Peyer's patch (tissue), 4 donors: ENCODE data around the gene CLEC9A.

Experiments used
- POLR2A ChIP-seq, 2 donors: fragments of 450-650 bp; IDR thresholded peaks; one replicate each; pipeline ENCODE4 v1.5.1; 2017; ENCODE audit warnings: antibody characterized with exemption in 2 of 2, mild to moderate bottlenecking in 2 of 2, moderate library complexity in 2 of 2
- TF ChIP-seq, protein P1 (sequence below), 6 experiments: fragments of 450-650 bp in 4 of 6; fragments of 200-600 bp in 2 of 6; sonication (generic) in 1 of 6; IDR thresholded peaks; one replicate each; pipeline ENCODE4 v1.5.1; 2017 to 2019; ENCODE audit warnings: antibody characterized with exemption in 6 of 6, mild to moderate bottlenecking in 3 of 6, moderate library complexity in 1 of 6

DNA sequence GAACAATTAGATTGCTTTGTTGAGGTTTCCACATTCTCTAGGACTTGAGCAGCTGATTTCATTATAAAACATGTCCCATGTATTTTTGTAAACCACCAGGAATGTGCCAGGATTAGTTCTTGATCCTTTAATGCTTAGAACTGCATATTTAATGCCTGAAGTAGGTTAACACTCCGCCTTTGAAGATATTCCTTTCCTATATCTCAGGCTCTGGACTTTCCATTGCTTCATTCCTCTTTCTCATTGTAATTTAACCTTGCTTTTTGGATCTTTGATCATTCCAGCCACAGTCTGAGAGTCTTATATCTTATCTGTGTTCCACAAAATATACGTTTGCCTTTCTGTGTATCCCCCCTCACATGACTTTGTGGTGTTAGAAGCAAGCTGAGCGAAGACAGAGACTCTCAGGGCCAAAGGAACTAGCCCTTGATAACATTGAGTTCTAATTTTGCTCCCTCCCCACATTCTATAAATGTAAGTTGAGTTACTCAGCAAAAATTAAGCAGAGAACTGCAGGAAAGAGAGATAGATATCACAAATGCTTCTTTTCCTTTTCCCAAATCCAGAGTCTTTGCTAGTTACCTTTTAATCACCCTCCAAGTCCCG is 29.2 kb upstream of the CLEC9A start:
- TF ChIP-seq, protein P1, sequence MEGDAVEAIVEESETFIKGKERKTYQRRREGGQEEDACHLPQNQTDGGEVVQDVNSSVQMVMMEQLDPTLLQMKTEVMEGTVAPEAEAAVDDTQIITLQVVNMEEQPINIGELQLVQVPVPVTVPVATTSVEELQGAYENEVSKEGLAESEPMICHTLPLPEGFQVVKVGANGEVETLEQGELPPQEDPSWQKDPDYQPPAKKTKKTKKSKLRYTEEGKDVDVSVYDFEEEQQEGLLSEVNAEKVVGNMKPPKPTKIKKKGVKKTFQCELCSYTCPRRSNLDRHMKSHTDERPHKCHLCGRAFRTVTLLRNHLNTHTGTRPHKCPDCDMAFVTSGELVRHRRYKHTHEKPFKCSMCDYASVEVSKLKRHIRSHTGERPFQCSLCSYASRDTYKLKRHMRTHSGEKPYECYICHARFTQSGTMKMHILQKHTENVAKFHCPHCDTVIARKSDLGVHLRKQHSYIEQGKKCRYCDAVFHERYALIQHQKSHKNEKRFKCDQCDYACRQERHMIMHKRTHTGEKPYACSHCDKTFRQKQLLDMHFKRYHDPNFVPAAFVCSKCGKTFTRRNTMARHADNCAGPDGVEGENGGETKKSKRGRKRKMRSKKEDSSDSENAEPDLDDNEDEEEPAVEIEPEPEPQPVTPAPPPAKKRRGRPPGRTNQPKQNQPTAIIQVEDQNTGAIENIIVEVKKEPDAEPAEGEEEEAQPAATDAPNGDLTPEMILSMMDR (IDR thresholded peaks at IDR 0.05) = no peak
- no peak for TF ChIP-seq POLR2A (IDR thresholded peaks at IDR 0.05)
